SKM-1 (cell line): ENCODE measurements around the gene ADRA2C.

ENCODE experiments used
- DNase-seq: peaks from one replicate; lab custom pipeline; 2025; ENCODE audit not compliant: unreplicated experiment; lab: John Stamatoyannopoulos, UW

ADRA2C gene

GRCh38 chr4:3766036-3766784, at the start of gene ADRA2C:
Gene ADRA2C, plus strand, starts transcription at chr4:3766385. Its CDS starts 222 bp downstream, at chr4:3766607.
- no peak for DNase-seq

DNA sequence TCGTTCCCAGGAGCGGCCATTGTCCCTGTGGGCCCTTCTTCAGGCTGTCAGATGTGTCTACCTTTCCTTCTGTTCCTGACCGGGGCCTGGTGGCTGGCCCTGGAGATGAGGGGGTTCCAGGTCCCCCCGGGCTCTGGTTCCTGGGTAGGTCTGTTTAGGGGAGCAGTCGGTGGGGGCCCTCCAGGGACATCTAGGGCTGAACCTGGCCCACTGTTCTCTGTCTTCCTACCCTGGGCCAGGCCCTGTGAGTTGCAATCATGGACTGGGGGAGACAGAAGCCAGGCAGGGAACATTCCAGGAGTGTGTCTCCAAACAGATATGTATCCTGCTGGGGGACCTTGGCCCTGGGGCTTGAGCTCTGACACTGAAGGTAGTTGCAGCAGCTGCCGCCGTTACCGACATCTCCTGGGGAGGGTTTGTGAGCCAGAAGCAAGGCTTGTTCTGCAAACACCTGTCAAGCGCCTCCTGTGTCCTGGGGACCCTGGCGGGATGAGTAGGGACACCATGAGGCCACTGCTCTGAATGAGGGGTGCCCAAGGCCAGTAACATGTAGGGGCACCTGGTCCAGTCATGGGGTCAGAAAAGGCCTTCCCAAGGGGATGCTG, 49.5 kb upstream of the ADRA2C start:
- no peak for DNase-seq

DNA sequence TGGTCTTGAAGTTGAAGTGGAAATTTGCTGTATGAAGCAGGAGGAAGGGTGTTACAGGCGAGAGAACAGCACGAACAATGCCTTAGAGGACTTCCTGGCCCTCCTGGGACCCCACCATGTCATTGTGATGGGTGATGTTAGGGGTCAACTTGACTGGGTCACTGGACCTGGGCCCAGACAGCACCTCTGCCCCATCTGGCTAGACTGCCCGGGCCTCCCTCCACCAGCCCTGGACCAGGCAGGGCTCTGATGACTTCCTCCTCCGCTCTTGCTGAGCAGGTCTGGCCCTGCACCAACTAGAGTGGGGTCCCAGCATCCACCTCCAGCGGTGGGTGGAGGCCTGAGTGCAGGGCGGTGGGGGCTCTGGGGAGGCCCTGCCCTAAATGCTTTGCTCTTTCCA, 48.9 kb upstream of the ADRA2C start:
- no peak for DNase-seq

DNA sequence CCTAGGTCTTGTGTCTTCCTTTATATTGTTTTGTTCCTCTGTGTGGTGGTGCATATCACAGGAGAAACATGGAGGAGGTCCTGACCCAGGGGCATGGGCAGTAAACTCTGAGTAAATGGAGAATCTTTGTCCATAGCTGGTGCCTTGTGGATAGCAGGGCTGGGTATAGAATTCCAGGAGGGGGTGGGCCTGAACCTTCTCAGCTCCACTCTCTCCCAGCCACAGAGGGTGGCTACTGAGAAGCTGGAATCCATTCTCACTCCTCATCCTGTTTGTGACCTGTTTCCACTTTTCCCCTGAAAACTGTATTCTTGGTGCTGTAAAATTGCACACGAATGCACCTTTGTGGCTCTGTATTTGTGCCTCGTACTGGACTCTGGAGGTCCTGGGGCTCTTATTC, 47.7 kb upstream of the ADRA2C start:
- no peak for DNase-seq

DNA sequence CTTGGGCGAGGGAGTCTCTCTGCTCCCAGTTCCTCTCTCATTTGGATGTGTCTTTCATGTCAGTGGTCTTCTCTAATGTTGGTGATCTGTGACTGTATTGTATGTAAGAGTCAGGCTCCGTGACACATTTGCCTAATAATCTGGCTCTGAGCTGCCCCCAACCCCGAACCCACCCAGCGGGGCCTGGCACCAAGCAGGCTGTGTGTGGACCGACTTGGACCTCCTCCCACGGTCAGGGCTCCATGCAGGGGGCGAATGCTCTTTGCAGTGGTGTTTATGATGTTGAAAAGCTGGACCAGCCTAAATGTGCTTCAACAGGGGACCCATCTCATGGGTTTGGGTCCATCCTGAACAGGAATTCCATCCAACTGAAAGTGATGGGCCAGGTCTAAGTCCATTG, 47.0 kb upstream of the ADRA2C start:
- DNase-seq = no peak

GRCh38 chr4:3719836-3720235, 46.3 kb upstream of the ADRA2C start:
- no peak for DNase-seq

DNA sequence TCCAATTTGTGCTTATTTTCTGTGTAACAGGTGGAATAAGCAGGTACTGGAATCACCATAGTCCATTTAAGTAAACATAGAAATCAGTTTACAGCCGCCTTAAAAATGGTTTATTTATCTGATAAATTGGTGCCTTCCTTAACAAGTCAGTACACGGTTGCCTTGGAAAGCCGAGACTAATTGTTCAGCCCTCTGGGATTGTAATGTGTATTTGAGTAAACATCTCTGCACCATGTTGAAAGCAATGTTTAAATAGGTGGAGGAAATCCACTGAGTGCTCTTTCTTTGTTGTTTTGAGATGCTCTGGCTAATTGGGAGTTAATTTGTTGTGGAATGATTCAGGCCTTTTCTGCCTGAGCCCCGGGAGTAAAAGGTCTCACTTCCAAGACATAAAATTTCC, 45.7 kb upstream of the ADRA2C start:
- DNase-seq = no peak

- DNase-seq = no peak
Measured at GRCh38 chr4:3721186-3721585, 45.0 kb upstream of the ADRA2C start.

GRCh38 chr4:3721627-3722026, 44.6 kb upstream of the ADRA2C start:
- DNase-seq = no peak

DNA sequence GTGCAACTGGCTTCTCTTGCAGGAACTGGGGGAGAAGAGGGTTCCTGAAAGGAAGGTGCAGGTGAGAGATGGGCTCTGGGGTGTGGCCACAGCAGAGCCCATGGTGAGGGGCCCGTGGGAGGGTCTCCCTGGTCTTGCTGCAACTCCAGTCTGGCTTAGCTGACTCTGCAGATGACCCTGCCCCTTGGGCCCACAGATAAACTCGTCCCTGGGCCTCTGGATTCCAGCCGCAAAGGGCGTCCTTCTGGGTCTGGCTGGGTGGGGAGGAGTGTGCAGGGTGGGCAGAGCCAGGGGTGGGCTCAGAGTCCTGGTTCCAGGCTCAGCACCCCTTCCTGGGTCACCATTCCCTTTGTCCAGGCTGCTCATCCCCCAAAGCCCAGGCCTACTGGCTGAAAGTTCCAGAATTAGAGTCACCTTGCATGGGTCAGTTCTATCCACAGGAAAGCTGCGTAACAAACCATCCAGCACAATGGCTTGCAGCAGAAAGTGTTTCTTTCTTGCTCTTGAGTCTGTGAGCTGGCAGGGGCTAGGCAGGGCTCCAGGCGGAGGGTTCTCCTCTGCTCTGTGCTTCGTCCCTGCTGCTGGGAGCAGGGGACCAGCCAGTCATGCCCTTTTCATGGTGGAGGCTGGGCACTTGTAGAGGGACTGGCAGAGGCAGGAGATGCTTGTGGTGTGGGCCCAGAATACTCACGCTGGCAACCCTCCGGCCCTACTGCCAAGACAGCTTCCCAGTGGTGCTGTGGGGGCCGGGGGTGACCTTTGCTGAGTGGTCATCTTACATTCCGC, 43.5 kb upstream of the ADRA2C start:
- DNase-seq = no peak

- no peak for DNase-seq
Measured at GRCh38 chr4:3723232-3723642, 42.9 kb upstream of the ADRA2C start.

DNA sequence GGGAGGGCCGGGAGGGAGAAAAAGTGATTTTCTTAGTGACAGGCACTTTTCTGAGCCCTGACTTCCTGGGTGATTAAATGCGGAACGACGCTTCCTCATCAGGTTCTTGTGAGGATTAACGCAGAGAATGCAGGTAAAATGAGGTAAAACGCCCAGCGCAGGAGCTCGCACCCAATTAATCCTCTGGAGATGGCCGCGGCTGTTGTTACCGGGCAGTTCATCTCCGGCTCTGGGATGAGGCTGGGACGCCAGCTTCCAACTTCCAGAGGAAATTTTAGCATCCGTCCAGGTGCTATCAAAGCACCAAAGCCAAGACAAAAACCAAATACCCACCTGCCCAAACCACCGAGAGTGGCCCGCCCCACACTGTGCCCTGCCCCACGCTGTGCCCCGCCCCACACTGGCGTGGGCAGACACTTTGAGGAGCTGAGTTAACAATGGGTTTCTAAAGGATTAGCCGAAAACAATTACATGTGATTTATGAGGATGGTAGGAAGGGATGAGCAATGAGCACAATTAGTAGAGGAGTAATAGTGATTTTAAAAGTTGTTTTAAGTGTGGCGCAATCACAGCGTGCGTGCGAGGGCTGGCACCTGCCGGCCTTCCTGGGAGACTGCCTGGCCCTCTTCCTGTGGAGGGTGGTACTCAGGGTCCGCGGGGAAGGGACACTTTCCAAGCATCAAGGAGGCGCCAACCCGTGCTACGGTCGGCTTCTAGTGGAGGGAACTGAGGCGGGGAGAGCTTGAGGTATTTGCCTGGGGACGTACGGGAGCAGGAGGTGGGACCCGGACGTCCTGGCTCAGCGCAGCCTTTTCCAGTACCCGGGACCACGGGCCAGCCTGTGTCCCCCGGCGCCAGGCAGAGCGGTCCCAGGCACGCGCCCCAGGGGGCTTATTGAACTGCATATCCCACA, 41.6 kb upstream of the ADRA2C start:
- DNase-seq = no peak

- DNase-seq = no peak
Measured at GRCh38 chr4:3725936-3726870, 40.0 kb upstream of the ADRA2C start.

DNA sequence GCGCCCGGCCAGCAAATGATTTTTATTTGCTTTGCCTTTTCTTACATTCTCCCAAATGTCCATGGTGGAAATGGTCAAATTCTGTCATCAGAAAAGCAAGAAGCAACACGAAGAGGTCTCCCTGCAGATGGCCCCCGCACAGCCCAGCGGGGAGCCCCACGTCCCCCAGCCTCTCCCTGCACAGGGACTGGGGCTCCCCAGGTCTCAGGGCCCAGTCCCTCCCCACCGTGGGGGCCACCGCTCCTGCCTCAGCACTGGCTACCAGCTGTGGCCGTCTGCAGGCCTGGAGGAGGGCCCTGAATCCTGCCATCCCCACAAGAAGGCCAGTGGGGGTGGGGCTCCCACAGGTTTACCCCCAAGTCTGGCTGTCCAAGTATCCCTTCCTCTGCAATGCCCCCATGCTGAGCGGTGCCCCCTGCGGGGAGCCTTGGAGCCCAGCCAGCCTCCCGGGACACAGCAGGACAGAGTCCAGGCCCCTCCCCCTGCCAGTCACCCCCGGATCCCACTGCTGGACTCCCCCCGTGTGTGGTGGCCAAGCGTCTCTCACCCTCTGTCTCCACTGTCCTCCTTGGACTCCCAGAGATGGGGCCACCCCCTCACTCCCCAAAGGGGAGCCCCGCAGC, 38.2 kb upstream of the ADRA2C start:
- DNase-seq = no peak

DNA sequence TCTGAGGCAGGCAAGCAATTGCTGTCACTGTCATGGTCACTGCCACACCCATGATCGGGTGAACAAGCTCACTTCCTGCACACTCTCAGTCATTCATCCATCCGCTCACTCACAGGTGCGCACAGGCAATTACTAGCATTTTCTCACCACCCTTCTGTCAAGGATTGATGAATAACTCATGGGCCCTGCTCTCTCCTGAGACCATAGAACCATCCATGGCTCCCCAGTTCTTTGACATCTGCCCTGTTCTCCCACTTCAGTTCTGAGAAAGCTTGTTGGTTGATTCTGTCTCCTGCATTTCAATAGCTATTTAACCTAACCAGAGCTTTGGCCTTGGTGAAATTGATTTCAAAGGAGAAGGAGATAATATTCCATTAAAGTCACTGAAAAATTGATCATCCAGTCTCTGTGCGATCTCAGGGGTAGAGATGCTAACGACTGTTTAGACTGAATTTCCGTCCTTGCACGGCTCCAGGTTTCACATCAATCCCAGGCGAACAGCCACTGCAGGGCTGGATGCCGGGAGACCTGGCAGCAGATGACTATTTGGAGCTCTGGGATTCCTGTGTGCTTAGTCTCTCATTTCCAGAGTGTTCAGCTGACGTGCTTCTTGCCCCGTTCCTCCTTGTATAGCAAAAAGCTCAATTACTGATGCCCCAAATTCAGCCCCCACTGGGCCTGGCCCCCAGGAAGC, 36.9 kb upstream of the ADRA2C start:
- no peak for DNase-seq

DNA sequence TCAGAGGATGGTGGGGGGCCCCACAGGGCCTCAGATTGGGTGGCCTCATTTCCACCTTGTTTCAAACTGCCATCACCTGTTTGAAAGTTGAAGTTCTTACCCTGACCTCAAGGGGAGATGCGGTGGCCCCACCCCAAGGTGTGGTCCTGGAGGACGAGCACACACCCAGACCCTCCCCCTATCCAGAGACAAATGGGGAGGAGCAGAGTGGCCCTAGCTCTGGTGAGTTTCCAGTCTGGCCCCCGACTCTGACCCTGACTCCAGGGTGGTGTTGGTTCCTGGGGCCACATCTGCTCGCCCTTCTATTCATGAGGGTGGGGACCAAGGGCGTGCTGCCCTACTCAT, 36.3 kb upstream of the ADRA2C start:
- DNase-seq = no peak

DNA sequence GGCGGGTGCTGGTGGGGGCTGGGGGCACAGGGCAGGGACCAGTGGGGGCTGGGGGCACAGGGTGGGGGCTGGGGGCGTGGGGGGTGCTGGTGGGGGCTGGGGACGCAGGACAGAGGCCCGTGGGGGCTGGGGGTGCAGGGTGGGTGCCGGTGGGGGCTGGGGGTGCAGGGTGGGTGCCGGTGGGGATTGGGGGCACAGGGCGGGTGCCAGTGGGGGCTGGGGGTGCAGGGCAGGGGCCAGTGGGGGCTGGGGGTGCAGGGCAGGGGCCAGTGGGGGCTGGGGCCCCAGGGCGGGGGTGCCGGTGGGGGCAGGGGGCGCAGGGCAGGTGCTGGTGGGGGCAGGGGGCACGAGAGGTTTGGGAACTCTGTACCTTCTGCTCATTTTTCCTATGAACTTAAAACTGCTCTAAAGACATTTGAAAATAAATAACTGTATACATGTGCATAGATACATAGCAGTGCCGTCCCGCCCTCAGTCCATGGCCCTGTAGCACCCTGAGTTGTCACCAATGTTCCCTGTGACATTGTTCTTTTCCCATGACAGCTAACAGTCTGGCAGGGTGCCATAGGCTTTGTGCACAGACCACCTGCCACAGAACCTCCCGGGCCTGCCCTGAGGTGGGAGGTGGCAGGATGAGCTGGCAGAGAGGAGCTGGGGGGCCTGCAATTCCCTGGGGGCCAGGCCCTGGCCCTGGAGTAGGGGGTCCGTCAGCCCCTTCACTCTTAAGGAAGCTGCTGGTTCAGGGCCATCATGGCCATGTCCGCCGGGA, 35.6 kb upstream of the ADRA2C start:
- no peak for DNase-seq
